Naive thymus-derived CD4-positive, alpha-beta T cell (primary cell): ENCODE data around the gene THY1. TPM values are rescaled to one million over a fixed set of nuclear protein-coding genes. Genes with fewer than 3 reads are reported as not detected.

Experiments used
- ATAC-seq: fragments of 150-1000 bp; cut with Tn5 transposase; 2 replicates; pipeline ENCODE4 v1.10.0; 2021; ENCODE audit warnings: mild to moderate bottlenecking, moderate library complexity
- CTCF ChIA-PET: fragments of 350-600 bp; sonication (Branson Sonifier 250); formaldehyde crosslinking; loops from one replicate; lab custom pipeline; 2021; ENCODE audit warnings: antibody characterized with exemption; lab: Charles Lee
- POLR2A ChIA-PET: fragments of 350-600 bp; sonication (Branson Sonifier 250); formaldehyde crosslinking; loops from one replicate; lab custom pipeline; 2021; ENCODE audit warnings: antibody characterized with exemption, inconsistent platforms; lab: Charles Lee
- DNase-seq, 9 donors: peaks; one replicate each; pipeline versions ENCODE4 v3.0.0 to v3.0.0-alpha.2; 2020 to 2022; ENCODE audit warnings: mixed read lengths in 1 of 9
- H3K27ac ChIP-seq: one replicate; pipeline ENCODE4 v1.7.0; 2013; ENCODE audit warnings: mild to moderate bottlenecking, low read depth, low read length, moderate library complexity
- H3K27me3 ChIP-seq, 2 donors: one replicate each; pipeline ENCODE4 v1.7.0; 2013; ENCODE audit warnings: low read length in 2 of 2, mild to moderate bottlenecking in 2 of 2, moderate library complexity in 2 of 2; ENCODE audit not compliant: control insufficient read depth in 2 of 2, insufficient read depth in 2 of 2
- H3K36me3 ChIP-seq, 3 experiments: 1 replicate in 2 of 3; 2 replicates in 1 of 3; pipeline ENCODE4 v1.7.0; 2013; ENCODE audit warnings: low read length in 3 of 3, mild to moderate bottlenecking in 3 of 3, moderate library complexity in 1 of 3; ENCODE audit not compliant: insufficient read depth in 3 of 3, control insufficient read depth in 2 of 3
- H3K4me1 ChIP-seq, 2 donors: one replicate each; pipeline ENCODE4 v1.7.0; 2013; ENCODE audit warnings: low read length in 2 of 2, mild to moderate bottlenecking in 2 of 2, moderate library complexity in 1 of 2; ENCODE audit not compliant: control insufficient read depth in 2 of 2, insufficient read depth in 2 of 2
- H3K4me3 ChIP-seq: 2 replicates; pipeline ENCODE4 v1.7.0; 2013; ENCODE audit warnings: mild to moderate bottlenecking, low read length
- H3K9me3 ChIP-seq, 3 experiments: 1 replicate in 2 of 3; 2 replicates in 1 of 3; pipeline ENCODE4 v1.7.0; 2013; ENCODE audit warnings: low read length in 3 of 3; ENCODE audit not compliant: control insufficient read depth in 2 of 3
- H3K27ac Mint-ChIP-seq, 9 donors: one replicate each; pipeline ENCODE4 v1.8.0; 2020 to 2022; ENCODE audit warnings: mixed read lengths in 9 of 9, mild to moderate bottlenecking in 8 of 9, moderate library complexity in 5 of 9, inconsistent platforms in 2 of 9
- H3K27me3 Mint-ChIP-seq, 5 donors: one replicate each; pipeline ENCODE4 v1.8.0; 2021 to 2022; ENCODE audit warnings: mixed read lengths in 5 of 5, mild to moderate bottlenecking in 1 of 5
- H3K36me3 Mint-ChIP-seq, 5 donors: one replicate each; pipeline ENCODE4 v1.8.0; 2020 to 2022; ENCODE audit warnings: mixed read lengths in 5 of 5, mild to moderate bottlenecking in 3 of 5, inconsistent platforms in 1 of 5
- H3K4me1 Mint-ChIP-seq, 7 donors: one replicate each; pipeline ENCODE4 v1.8.0; 2020 to 2022; ENCODE audit warnings: mixed read lengths in 7 of 7, mild to moderate bottlenecking in 3 of 7, inconsistent platforms in 1 of 7
- H3K4me3 Mint-ChIP-seq, 10 donors: one replicate each; pipeline ENCODE4 v1.8.0; 2020 to 2022; ENCODE audit warnings: mild to moderate bottlenecking in 10 of 10, mixed read lengths in 10 of 10, moderate library complexity in 6 of 10, inconsistent platforms in 2 of 10
- H3K9me3 Mint-ChIP-seq, 11 donors: one replicate each; pipeline ENCODE4 v1.8.0; 2020 to 2022; ENCODE audit warnings: mixed read lengths in 11 of 11, mild to moderate bottlenecking in 4 of 11, inconsistent platforms in 1 of 11, moderate library complexity in 1 of 11
- intact Hi-C, 2 donors: fragments of 100-400 bp; cut with micrococcal nuclease; formaldehyde crosslinking; loops; one replicate each; pipeline ENCODE4 v1.15.1; 2023
- polyA plus RNA-seq, 2 donors: library from polyadenylated mRNA; unstranded; fragments of 300-500 nt; fragmentation: Illumina TruSeq; gene quantifications; one replicate each; pipeline ENCODE4 v1.2.3, GENCODE V29; 2021
- total RNA-seq, 6 experiments: library from RNA in 5 of 6; stranded (reverse) in 5 of 6; gene quantifications; 1 replicate in 5 of 6; 2 replicates in 1 of 6; pipeline ENCODE4 v1.2.3 and lab custom pipeline; 2021 to 2026

THY1 gene
- total RNA-seq, result 1 to 10 TPM in 1 of 5 experiments, not detected in 4; 2.2 TPM
- polyA plus RNA-seq, result not detected
- total RNA-seq (lab: John Stamatoyannopoulos, UW), result not detected

DNA sequence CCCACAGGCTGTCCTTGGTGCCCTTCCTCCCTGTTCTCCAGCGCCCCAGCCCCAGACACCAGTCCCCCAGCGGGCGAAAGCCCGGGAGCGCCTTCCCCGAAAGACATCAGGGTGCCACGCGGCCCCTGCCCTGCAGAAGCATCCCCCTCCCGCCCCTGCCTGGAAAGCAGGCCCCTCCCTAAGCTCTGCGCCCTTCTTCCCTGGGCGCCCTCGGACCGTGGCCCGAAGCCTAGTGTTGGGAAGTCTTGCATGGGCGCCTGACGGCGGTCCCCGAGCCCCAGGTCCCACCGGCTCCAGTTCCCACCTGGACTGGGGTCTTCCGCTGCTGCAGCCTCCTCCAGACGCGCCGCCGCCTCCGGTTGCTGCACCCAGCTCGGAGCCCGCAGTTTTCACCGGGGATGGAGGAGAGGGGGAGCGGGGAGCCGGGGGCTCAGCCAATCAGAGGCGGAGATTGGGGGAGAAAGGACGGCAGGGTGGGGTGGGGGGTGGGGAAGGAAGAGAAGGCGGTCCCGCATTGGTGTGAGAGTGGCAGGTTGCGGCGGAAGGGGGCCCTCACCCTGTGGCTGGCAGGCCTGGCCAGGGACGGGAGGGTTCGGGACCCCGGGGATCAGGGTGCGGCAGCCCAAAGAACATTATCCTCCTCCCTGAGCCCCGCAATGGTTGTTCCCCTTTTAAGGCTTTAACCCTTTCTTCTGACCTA lies at the start of gene THY1:
Gene THY1, minus strand, starts transcription at position 364 of the 700 bp plus-strand sequence. CDS start 2,267 bp downstream, outside the sequence.
- peaks cover 38 to 54% (median 48%) of the 10 kb centered on the region in 5 donors for H3K27me3 Mint-ChIP-seq
- peaks cover 0 to 2% (median 0%) of the 10 kb centered on the region in 11 donors for H3K9me3 Mint-ChIP-seq
- no peak within 1 kb of the TSS for H3K27ac ChIP-seq
- intact Hi-C loops, result no loop called here
- no peak within 1 kb of the TSS for H3K4me3 ChIP-seq
- no peaks in the 10 kb centered on the region for H3K9me3 ChIP-seq
- H3K4me1 Mint-ChIP-seq, result peaks cover 4 to 19% (median 14%) of the 10 kb centered on the region in 7 donors
- no peak within 1 kb of the TSS for H3K27ac Mint-ChIP-seq
- H3K36me3 Mint-ChIP-seq, result peaks cover 0 to 3% (median 0%) of the 10 kb centered on the region in 5 donors
- ATAC-seq (no peak), DNase-seq (no peak)
- POLR2A ChIA-PET, result no interaction called here
- peak within 1 kb of the TSS; percentile 12 to 82 (median 60) for H3K4me3 Mint-ChIP-seq
- no peaks in the 10 kb centered on the region for H3K36me3 ChIP-seq
- CTCF ChIA-PET, result no interaction called here
- H3K4me1 ChIP-seq, result no peaks in the 10 kb centered on the region
- no peaks in the 10 kb centered on the region for H3K27me3 ChIP-seq

DNA sequence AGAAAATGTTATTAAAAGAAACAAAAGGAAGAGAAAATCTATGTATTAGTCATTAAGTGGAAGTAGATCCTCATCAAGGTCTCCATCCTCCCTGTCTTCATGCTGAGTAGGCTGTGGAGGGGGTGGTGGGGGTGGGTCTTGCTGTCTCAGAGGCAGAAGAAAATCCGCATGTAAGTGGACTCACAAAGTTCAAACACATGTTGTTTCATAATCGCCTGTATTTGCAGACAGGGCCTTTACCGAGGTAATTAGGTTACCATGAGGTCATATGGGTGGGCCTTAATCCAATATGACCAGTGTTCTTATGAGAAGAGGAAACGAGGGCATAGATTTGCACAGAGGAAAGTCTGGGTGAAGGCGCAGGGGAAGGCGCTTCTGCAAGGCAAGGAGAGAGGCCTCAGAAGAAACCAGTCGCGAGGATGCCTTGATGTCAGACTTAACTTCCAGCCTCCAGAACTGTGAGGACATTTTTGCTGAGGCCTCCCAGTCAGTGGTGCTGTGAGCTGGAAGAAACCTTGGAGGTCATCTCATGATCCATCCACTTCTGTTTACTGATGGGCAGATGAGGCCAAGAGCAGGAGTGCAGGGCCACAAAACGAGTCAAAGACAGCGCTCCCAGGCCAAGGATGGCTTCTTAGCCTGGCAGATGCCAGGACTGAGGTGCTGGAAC lies 49.3 kb upstream of the THY1 start:
- H3K9me3 ChIP-seq, result peaks cover 0 to 6% (median 0%) of the 10 kb centered on the region in 3 experiments
- Mint-ChIP-seq H3K4me3 (no peak overlapping the region), H3K27ac (no peak overlapping the region), H3K27me3 (peaks cover 11 to 54% (median 33%) of the 10 kb centered on the region in 5 donors), H3K9me3 (peaks cover 2 to 13% (median 8%) of the 10 kb centered on the region in 11 donors), H3K36me3 (peaks cover 0 to 4% (median 0%) of the 10 kb centered on the region in 5 donors), H3K4me1 (peaks cover 0 to 1% (median 0%) of the 10 kb centered on the region in 7 donors)
- no peak overlapping the region for H3K4me3 ChIP-seq
- intact Hi-C loops, result no loop called here
- no peaks in the 10 kb centered on the region for H3K27me3 ChIP-seq
- H3K36me3 ChIP-seq, result no peaks in the 10 kb centered on the region
- no peak overlapping the region for H3K27ac ChIP-seq
- POLR2A ChIA-PET, result no interaction called here
- no peak for ATAC-seq
- no peaks in the 10 kb centered on the region for H3K4me1 ChIP-seq
- DNase-seq, result no peak
- CTCF ChIA-PET, result no interaction called here

DNA sequence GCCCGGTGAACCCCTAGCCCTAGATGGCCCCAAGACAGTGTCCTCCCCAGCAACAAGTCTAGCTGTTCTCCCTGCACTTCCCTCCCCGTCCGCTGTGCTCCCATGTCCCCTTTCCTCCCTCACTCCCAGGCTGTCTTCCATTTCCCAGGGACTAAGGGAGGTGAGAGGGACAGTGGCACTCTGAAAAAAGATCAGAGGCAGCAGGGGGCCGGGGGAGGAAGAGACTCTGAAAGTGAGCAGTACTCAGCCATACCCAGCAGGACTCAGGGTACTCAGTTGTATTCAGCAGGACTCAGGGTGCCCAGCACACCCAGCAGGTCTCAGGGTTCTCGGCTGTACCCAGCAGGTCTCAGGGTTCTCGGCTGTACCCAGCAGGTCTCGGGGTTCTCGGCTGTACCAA lies 48.4 kb upstream of the THY1 start:
- Mint-ChIP-seq H3K4me3 (no peak overlapping the region), H3K36me3 (peaks cover 0 to 14% (median 6%) of the 10 kb centered on the region in 5 donors), H3K4me1 (peaks cover 0 to 1% (median 0%) of the 10 kb centered on the region in 7 donors), H3K9me3 (peaks cover 3 to 22% (median 18%) of the 10 kb centered on the region in 11 donors), H3K27me3 (peaks cover 19 to 58% (median 40%) of the 10 kb centered on the region in 5 donors), H3K27ac (no peak overlapping the region)
- Histone ChIP-seq H3K4me3 (no peak overlapping the region), H3K36me3 (no peaks in the 10 kb centered on the region), H3K27me3 (no peaks in the 10 kb centered on the region), H3K9me3 (peaks cover 0 to 6% (median 0%) of the 10 kb centered on the region in 3 experiments), H3K4me1 (no peaks in the 10 kb centered on the region), H3K27ac (no peak overlapping the region)
- no peak for DNase-seq
- intact Hi-C loops, result no loop called here
- ChIA-PET POLR2A (no interaction called here), CTCF (no interaction called here)
- ATAC-seq, result no peak

DNA sequence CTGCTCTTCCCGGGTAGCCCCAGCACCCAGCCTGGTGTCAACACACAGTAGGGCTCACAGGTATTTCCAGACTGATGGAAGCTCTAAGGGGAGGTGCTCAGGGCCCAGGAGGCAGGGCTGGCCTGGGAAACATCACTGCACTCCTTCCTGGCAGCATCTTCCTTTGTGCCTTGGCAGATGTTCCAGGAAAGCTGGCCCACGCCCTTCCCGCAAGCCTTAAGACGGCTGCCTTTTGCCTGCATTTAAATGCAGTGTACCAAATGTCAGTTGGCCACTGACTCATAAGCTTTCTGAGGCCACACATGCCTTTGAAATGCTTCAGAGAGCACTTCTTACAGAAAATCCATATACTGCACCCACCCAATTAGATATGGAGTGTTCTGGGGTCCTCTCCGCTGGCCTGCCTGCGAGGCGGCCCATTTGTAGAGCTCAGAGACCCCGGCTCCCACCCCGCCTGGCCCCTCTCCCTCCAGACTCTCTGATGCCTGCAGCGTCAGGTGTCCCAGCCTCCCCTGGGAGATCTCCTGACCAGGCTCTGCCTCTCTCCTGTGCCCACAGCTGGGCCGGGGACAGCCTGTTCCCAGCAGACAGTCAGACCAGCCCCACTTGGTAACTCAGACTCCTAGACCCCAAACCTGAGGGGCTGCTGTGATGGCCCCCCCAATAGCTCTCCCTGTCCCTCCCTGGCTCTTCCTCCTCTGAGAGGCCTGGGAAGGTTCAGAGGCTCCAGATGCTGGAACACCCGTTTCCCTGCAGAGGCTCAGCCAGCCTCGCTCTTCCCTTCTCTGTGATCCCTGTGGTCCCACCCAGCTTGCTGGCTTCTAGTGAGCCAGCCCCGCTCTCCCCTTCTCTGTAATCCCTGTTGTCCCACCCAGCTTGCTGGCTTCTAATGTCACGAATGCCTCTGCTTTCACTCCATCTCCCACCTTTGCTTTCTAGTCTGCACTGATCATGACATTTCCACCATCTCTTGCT lies 47.6 kb upstream of the THY1 start:
- Mint-ChIP-seq H3K9me3 (peaks cover 3 to 29% (median 23%) of the 10 kb centered on the region in 11 donors), H3K4me3 (no peak overlapping the region), H3K27ac (no peak overlapping the region), H3K36me3 (peaks cover 0 to 17% (median 8%) of the 10 kb centered on the region in 5 donors), H3K4me1 (no peaks in the 10 kb centered on the region), H3K27me3 (peaks cover 25 to 59% (median 41%) of the 10 kb centered on the region in 5 donors)
- POLR2A ChIA-PET, result no interaction called here
- ATAC-seq, result no peak
- DNase-seq, result no peak
- H3K27ac ChIP-seq, result no peak overlapping the region
- no peaks in the 10 kb centered on the region for H3K4me1 ChIP-seq
- CTCF ChIA-PET, result no interaction called here
- intact Hi-C loops, result no loop called here
- no peaks in the 10 kb centered on the region for H3K27me3 ChIP-seq
- peaks cover 0 to 6% (median 0%) of the 10 kb centered on the region in 3 experiments for H3K9me3 ChIP-seq
- H3K36me3 ChIP-seq, result no peaks in the 10 kb centered on the region
- no peak overlapping the region for H3K4me3 ChIP-seq

DNA sequence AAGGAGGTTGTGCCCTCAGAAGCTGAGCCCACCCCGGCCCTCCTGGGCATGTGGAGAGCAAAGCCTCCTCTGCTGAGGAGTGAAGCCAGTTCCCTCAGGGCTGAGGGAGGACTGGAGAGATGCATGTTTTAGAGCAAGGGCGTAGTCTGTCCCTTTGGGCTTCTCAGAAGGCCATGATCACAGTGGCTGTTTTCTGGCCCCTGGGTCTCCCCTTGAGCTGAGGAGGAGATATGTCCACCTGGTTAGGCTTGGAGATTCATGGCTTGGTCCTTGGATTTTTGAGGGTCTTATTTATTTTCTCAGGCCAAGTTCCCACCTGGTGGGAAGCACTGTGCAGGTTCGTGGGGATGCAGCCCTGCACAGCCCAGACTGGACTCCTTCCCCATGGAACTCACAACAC lies 46.5 kb upstream of the THY1 start:
- intact Hi-C loops, result no loop called here
- no peaks in the 10 kb centered on the region for H3K36me3 ChIP-seq
- H3K4me1 ChIP-seq, result no peaks in the 10 kb centered on the region
- H3K27ac ChIP-seq, result no peak overlapping the region
- H3K27ac Mint-ChIP-seq, result no peak overlapping the region
- CTCF ChIA-PET, result no interaction called here
- H3K9me3 ChIP-seq, result peaks cover 0 to 6% (median 0%) of the 10 kb centered on the region in 3 experiments
- H3K4me3 ChIP-seq, result no peak overlapping the region
- no peak for DNase-seq
- POLR2A ChIA-PET, result no interaction called here
- no peaks in the 10 kb centered on the region for H3K4me1 Mint-ChIP-seq
- H3K27me3 ChIP-seq, result no peaks in the 10 kb centered on the region
- H3K36me3 Mint-ChIP-seq, result peaks cover 0 to 17% (median 9%) of the 10 kb centered on the region in 5 donors
- no peak overlapping the region for H3K4me3 Mint-ChIP-seq
- H3K27me3 Mint-ChIP-seq, result peaks cover 36 to 65% (median 49%) of the 10 kb centered on the region in 5 donors
- peaks cover 5 to 39% (median 33%) of the 10 kb centered on the region in 11 donors for H3K9me3 Mint-ChIP-seq
- no peak for ATAC-seq

DNA sequence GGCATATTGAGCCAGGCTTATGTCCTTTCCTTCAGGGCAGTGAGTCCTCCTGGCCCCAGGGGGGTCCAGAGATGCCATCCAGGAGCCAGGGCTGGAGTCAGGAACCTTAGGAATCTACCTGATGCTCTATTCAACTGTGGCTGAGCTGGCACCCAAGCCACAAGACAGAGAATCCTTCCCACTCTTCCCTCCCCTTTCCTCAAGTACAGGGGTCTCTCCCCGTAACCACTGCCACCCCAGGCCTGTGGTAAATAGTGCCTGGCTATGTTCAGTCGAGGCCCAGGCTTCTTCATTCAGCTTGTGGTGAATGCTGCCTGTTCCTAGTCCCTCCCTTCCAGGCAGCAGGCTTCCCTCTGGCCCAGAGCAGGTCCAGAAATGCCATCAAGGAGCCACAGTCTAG lies 45.5 kb upstream of the THY1 start:
- intact Hi-C loops, result no loop called here

More for the DNA sequence above, 45.5 kb upstream of the THY1 start:
- Histone ChIP-seq H3K4me1 (no peaks in the 10 kb centered on the region), H3K36me3 (no peaks in the 10 kb centered on the region), H3K27me3 (no peaks in the 10 kb centered on the region), H3K27ac (no peak overlapping the region), H3K9me3 (peaks cover 0 to 6% (median 0%) of the 10 kb centered on the region in 3 experiments), H3K4me3 (no peak overlapping the region)
- Mint-ChIP-seq H3K27ac (no peak overlapping the region), H3K36me3 (peaks cover 0 to 17% (median 9%) of the 10 kb centered on the region in 5 donors), H3K4me3 (no peak overlapping the region), H3K9me3 (peaks cover 5 to 42% (median 34%) of the 10 kb centered on the region in 11 donors), H3K4me1 (no peaks in the 10 kb centered on the region), H3K27me3 (peaks cover 41 to 67% (median 57%) of the 10 kb centered on the region in 5 donors)
- ATAC-seq (no peak), DNase-seq (no peak)
- ChIA-PET POLR2A (no interaction called here), CTCF (no interaction called here)
